Measurements from ENCODE around the gene SLC23A3.
"Not testable (repeated sequence)": the region's sequence is repeated elsewhere in the genome, so short reads cannot be mapped to it uniquely, and the experiment has no call there.

Gene SLC23A3

DNA sequence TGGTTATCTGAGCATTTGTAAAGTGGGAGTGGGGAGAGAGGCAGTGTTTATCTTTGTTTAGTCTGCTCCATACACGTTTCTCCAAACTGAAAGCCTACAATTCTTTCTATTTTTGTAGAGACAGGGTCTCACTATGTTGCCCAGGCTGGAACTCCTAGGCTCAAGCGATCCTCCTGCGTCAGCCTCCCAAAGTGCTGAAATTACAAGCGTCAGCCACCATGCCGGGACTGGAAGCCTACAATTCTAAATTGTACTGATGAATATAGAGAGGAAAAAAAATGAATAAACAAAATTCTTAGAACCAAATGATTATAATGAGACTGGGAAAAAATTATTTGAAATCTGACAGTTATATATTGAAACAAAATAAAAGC, 35.3 kb upstream of the SLC23A3 start:
- DNase-seq (ENCODE audit: low spot score) = no peak

DNA sequence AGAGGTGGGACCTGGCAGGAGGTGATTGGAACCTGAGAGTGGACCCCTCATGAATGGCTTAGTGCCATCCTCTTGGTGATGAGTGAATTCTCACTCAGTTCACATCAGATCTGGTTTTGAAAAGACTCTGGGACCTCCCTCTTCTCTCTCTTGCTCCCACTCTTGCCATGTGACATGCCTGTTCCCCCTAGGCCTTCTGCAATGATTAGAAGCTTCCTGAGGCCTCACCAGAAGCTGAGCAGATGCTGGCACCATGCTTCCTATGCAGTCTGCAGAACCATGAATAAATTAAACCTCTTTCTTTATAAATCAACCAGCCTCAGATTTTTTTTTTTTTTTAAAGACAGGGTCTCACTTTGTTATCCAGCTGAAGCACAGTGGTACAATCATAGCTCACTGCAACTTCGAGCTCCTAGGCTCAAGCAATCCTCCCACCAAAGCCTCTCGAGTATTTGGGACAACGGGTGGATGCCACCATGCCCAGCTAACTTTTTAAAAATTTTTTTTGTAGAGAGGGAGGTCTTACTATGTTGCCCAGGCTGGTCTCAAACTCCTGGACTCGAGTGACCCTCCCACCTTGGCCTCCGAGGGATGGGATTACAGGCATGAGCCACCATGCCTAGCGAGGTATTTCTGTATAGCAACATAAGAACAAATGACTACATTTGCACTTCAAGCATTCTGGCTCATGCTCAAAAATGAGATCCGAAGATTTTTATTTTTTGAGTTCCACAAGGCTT, 34.8 kb upstream of the SLC23A3 start:
- DNase-seq (ENCODE audit: low spot score) = no peak

DNA sequence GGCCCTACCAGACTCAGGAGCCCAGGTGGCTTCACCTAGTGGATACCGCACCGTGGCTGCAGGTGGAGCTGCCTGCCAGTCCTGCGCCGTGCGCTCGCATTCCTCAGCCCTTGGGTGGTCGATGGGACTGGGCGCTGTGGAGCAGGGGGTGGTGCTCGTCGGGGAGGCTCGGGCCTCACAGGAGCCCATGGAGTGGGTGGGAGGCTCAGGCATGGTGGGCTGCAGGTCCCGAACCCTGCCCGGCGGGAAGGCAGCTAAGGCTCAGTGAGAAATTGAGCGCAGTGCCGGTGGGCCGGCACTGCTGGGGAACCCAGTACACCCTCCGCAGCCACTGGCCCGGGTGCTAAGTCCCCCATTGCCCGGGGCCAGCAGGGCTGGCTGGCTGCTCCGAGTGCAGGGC, 31.5 kb upstream of the SLC23A3 start:
- DNase-seq (ENCODE audit: low spot score) = not testable (repeated sequence)

DNA sequence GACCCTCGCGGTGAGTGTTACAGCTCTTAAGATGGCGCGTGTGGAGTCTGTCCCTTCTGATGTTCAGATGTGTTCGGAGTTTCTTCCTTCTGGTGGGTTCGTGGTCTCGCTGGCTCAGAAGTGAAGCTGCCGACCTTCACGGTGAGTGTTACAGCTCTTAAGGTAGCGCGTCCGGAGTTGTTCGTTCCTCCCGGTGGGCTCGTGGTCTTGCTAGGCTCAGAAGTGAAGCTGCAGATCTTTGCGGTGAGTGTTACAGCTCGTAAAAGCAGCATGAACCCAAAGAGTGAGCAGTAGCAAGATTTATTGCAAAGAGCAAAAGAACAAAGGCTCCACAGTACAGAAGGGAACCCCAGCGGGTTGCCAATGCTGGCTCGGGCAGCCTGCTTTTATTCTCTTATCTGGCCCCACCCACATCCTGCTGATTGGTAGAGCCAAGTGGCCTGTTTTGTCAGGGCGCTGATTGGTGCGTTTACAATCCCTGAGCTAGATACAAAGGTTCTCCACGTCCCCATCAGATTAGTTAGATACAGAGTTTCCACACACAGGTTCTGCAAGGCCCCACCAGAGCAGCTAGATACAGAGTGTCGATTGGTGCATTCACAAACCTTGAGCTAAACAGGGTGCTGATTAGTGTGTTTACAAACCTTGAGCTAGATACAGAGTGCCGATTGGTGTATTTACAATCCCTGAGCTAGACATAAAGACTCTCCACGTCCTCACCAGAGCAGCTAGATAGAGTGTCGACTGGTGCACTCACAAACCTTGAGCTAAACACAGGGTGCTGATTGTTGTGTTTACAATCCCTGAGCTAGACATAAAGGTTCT, 30.9 kb upstream of the SLC23A3 start:
- not testable (repeated sequence) for DNase-seq (ENCODE audit: low spot score)

DNA sequence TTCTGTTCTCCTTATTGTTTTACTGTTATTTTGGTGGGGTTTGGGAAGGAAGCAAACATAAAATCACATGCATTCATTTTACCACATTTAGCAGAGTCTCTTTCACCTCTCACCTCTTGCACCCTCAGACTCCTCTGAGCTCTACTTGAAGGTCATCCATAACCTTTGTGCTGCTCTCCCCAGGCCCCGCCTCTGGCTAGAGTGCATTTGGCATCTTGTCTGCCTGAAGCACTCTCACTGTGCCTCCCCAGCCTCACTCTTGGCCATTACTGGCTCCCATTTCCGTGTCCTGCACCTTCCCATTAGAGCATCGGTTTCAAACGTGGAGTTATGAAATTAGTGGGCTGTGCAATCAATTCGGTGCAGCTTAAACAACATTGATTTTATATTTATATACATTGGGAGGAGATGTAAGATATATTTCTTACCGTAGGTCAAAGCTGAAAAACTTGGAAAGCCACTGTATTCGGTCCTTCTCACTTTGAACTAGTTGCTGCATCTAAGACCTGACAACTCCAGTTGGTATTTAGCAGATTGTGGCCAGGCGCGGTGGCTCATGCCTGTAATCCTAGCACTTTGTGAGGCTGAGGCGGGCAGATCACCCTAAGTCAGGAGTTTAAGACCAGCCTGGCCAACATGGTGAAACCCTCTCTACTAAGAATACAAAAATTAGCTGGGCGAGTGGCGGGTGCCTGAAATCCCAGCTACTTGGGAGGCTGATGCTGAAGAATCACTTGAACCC, 29.8 kb upstream of the SLC23A3 start:
- DNase-seq (ENCODE audit: low spot score) = no peak

DNA sequence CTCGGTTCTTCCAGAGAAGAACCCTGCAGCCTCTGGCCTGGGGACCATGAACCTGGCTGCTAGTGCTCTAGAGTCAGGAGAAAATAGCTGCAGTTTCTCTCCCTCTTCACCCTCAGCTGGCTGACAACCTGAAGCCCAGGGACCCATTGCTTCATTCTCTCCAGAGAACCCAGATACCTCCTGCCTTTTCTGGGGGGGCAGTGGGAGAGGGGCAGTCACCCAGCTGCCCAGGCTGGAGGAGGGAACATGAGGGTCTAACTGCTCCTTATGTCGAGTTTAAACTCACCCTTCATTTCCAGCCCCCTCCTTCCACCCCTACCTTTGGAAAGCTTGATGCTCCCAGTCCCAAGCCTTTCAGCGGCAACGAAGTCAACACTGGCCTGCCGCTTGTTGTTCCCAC, 29.1 kb upstream of the SLC23A3 start:
- DNase-seq (ENCODE audit: low spot score) = no peak

DNA sequence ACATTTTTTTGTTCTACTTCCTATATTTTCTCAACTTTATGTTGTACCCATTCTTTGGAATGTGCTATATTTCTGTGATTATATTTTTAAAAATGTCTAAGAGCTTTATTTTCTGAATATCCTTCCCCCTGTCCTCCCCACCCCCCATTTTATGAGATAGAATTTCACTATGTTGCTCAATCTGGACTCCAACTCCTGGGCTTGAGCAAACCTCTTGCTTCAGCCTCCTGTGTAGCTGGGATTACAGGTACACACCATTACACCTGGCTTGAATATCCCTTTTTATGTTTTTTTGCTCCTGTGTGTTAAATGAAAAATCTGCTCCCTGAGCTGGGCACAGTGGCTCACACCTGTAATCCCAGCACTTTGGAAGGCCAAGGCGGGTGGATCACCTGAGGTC, 27.6 kb upstream of the SLC23A3 start:
- no peak for DNase-seq (ENCODE audit: low spot score)

DNA sequence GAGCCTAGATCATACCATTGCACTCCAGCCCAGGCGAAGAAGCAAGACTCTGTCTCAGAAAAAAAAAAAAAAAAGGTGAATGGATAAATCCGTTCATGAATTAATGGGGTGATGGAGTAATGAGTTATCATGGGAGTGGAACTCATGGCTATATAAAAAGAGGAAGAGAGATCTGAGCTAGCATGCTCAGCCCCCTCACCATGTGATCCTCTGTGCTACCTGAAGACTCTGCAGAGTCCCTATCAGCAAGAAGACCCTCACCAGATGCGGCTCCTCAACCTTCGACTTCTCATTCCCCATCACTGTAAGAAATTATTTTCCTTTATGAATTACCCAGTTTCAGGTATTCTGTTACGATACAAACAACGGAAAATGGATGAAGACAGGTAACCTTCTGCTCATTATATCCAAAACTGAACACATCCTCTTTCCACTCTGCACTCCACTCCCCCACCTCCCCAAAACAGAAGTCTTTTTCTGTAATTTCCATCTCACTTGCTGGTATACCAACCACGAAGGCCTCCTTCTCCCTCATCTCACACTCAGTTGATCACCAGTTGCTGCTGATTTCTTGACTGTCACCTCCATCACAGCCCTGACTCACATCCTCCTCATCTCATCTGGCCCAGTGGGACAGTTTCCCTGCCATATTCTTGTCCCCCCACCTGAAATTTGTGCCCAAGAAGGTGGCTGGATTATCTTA, 17.1 kb upstream of the SLC23A3 start:
- no peak for DNase-seq (ENCODE audit: low spot score)

DNA sequence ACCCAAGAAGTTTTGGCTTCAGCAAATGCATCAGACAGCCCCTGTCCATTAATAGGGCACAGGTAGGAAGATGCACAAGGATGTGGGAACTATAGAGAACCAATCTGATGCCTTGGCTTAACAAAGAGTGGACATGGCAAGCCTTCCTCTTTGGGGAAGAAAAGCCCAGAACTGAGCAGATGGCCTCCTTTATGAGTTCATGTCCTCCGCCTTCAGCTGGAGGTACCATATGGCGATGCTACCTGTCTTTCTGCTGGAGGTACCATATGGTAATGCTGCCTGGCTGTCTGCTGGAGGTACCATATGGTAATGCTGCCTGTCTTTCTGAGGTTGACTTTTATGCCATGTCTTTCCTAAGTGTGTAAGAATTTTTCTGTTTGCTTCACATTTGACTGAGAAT, 14.3 kb upstream of the SLC23A3 start:
- no peak for DNase-seq (ENCODE audit: low spot score)

DNA sequence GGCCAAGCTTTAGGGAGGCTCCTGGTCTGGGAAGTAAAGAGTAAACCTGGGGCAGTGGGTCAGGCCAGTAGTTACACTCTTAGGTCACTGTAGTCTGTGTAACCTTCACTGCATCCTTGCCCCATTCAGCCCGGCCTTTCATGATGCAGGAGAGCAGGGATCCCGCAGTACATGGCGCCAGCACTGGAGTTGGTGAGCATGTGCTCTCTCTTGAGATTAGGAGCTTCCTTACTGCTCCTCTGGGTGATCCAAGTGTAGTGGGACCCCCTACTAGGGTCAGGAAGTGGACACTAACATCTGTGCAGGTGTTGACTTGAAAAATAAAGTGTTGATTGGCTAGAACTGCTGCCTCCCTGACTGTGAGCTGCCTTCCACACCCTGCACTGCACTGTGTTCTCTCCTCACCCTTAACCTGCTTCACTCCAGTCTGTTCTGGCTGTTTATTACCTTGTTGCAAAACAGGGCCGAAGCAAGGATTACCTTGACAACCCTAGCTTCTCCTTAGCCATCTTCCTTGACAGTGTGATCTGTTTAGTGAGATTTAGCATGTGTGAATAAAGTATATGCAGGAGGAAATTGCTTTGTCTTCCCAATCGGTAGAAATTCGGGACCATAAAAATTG, 13.4 kb upstream of the SLC23A3 start:
- DNase-seq (ENCODE audit: low spot score) = no peak

DNA sequence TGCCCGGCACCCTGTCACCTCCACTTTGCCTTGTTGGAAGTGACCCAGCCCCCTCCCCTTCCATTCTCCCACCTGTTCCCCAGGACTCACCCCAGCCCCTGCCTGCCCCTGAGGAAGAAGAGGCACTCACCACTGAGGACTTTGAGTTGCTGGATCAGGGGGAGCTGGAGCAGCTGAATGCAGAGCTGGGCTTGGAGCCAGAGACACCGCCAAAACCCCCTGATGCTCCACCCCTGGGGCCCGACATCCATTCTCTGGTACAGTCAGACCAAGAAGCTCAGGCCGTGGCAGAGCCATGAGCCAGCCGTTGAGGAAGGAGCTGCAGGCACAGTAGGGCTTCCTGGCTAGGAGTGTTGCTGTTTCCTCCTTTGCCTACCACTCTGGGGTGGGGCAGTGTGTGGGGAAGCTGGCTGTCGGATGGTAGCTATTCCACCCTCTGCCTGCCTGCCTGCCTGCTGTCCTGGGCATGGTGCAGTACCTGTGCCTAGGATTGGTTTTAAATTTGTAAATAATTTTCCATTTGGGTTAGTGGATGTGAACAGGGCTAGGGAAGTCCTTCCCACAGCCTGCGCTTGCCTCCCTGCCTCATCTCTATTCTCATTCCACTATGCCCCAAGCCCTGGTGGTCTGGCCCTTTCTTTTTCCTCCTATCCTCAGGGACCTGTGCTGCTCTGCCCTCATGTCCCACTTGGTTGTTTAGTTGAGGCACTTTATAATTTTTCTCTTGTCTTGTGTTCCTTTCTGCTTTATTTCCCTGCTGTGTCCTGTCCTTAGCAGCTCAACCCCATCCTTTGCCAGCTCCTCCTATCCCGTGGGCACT, 12.7 kb upstream of the SLC23A3 start:
- DNase-seq (ENCODE audit: low spot score) = no peak

DNA sequence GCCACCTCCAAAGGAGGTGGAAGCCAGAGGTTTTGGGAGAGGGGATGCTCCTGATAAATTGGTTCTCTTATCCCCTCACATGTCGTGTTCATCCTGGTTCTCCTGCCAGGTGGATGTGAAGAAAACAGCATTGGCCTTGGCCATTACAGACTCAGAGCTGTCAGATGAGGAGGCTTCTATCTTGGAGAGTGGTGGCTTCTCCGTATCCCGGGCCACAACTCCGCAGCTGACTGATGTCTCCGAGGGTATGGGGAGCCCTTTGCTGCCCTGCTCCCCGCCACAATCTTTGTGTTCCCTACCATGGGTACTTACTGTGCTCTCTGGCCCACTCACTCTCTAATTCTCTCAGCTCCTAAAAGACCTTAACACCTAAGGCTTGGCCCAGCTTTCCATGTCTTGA, 11.7 kb upstream of the SLC23A3 start:
- DNase-seq (ENCODE audit: low spot score) = no peak

DNA sequence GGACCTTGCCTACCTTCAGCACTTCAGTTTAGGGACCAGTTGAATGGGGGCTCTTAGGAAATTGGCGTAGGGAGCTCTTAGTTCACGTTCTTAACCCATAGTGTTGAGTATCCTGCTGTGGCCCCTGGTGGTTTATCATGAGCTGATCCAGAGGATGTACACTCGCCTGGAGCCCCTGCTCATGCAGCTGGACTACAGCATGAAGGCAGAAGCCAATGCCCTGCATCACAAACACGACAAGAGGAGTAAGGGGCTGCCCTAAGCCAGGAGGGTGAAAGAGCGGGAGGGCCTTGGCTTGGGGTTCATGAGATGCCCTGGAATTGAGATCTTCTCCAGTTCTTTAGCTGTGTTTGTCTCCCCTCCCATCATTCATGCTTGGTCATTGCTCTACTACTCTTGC, 11.1 kb upstream of the SLC23A3 start:
- no peak for DNase-seq (ENCODE audit: low spot score)

DNA sequence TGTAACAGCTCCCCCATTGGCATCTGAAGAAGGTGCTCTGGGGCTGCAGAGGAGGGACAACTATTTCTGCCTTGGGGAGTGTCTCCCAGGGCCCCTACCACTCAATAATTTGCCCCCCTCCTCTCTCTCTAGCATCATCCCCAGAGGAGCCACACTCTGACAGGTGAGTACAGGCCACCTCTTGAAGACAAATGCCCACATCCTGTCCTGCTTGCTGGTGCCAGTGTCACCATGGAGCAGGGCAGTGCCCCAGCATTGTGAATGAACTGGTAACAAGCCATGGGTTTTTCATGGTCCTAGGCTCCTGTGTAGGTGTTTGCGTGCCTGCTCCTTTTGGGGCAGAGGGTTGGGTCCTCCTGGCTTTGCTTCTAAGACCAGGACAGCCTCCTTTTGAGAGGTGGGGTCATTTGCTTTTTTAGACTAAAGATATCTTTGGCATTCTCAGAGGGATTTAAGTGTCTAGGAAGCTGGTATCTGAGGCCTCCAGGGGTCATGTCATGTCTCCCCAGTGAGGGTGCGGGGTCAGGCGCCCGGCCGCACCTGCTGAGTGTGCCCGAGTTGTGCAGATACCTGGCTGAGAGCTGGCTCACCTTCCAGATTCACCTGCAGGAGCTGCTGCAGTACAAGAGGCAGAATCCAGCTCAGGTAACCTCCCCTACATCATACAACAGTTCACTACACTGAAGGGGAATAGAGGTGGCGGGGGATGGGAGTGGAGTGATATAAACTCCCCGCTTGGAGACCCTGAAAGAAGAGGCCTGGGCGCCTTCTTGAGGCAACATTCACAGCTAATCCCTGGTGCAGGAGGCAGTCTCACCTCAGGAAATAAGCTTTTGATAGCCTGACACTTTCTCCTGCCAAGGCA, 10.0 kb upstream of the SLC23A3 start:
- DNase-seq (ENCODE audit: low spot score) = no peak

DNA sequence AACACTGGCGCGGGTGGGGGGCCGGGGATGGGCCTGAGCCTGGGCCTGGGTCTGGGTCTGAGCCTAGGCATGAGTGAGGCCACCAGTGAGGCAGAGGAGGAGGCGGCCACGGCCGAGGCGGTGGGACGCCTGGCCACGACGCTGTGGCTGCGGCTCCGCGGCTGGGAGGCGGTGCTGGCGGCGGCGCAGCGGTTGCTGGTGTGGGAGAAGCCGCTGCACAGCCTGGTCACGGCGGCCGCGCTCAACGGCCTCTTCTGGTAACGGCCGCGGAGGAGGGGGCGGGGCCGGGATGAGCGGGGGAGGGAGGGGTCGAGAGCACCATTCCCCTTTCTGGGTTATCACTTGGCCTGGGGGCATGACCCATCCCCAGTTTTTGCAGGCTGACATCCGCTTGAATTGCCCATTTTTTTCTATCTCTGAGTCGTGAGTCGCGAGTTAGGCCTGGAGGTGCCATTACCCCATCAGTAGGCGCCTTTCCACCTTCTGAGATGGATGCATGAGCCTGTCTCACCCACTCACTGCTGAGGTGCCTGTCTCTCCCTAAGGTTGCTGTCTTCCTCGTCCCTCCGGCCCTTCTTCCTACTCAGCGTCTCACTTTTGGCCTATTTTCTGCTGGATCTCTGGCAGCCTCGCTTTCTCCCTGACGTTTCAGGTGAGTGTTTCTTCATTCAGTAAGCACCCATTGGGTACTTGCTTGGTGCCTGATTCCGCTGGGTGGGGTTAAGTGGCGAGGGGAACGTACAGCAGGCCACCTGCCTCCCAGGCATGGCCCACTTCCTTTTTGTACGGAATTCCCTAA, 8.7 kb upstream of the SLC23A3 start:
- DNase-seq (ENCODE audit: low spot score) = peak; percentile 39

DNA sequence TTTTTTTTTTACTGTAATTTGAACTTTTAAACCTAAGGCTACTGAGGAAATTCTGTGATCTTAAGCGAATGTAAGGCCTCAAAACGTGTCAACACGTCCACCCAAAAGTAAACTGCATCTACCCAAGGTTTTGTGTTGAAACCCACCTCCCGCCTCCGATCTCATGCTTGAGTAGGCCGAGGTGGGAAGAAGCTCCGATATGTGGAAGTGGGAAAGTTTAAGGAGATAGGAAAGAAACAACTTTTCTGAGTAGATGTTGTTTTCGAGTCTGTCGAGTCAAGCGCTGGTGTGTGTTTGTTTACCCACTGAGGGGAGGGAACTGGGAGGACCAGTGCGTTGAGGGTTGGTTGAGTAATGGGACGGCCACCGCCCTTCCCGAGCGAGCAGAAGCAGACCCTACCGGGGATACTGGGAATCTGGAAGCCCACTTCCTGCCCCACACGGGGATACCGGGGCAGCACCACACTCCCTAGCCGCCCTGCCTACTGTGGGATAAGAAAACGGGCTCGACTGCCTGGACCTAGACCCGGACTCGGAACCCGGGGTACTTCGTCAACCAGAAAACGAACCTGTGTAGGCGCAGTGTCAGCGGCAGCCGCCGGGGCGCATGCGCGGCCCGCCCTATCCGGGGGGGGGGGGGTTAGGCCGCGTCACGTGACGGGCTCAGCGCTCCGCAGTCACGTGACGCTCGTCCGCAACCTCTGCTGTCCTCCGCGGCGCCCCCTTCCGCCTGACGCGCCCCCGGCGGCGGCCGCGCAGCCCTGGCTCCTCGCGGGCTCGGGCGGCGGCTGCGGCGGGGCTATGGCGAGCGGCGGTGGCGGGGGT, 7.9 kb upstream of the SLC23A3 start, which contains the start of gene RETREG2:
RETREG2 (plus strand) TSS at position 724 of the 825 bp plus-strand sequence; CDS start at position 802, 78 bp downstream.
- peak; percentile 95 for DNase-seq (ENCODE audit: low spot score)

DNA sequence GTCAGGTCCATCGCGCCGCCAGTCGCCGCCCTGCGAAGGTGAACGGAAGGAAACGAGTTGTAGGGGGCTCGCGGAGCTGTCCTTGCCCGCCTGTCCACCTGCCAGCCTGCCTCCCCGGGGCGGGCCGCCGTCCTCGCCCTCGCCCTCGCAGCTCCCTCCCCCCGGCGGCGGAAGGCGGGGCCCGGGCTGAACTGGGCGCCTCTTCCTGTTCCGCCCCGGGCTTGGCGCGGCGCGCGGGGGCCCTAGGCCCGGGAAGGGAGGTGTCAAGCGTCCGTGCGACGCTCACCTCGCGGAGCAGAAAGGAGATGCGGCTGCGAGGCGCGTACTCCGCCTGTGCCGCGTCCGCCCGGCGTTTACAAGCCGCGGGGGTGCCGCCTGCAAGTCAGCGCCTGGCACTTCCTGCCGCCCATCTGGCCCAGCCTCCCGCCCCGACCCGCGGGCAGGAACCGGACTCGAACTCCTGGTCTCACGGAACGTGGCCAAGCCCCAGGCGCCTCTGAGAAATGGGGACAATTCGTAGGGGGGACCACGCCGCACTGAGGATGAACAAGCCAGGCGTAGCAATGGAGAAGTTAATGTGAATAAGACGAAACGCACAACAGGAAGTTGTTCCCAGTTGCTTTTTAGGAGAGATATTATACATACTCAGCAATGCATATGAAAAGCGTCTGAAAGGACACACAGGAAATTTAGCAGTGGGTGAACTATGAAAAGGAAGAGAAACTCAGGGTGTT, 7.2 kb upstream of the SLC23A3 start, which contains the start of gene CNPPD1:
CNPPD1 (minus strand) TSS at position 108 of the 734 bp plus-strand sequence; CDS start at position 11, 97 bp downstream.
- DNase-seq (ENCODE audit: low spot score) = peak; percentile 78
